Lower leg skin (tissue), 4 donors: ENCODE data around the gene RIPOR2. TPM values are rescaled to one million over a fixed set of nuclear protein-coding genes. Genes with fewer than 3 reads are reported as not detected.

ENCODE experiments used
- DNase-seq, 2 donors: peaks; one replicate each; pipeline ENCODE4 v3.0.0-alpha.2; 2019; ENCODE audit warnings: low spot score in 2 of 2
- H3K4me3 ChIP-seq: fragments of 200-600 bp; sonication (generic); 2 replicates; pipeline ENCODE4 v1.5.1; 2017; ENCODE audit warnings: mild to moderate bottlenecking, low read depth; ENCODE audit not compliant: poor library complexity, severe bottlenecking
- POLR2A ChIP-seq, 2 donors: fragments of 450-650 bp; IDR thresholded peaks; one replicate each; pipeline ENCODE4 v1.6.1; 2016 to 2017; ENCODE audit warnings: antibody characterized with exemption in 2 of 2, mild to moderate bottlenecking in 1 of 2, moderate library complexity in 1 of 2
- WGBS, 2 donors: methylation state at CpG; one replicate each; pipeline ENCODE4 v1.1.5; 2018; 5-methylcytosine and 5-hydroxymethylcytosine counted together
- intact Hi-C: fragments of 100-400 bp; cut with DNase I; formaldehyde crosslinking; loops from one replicate; pipeline ENCODE4 v1.15.0; 2023; ENCODE audit warnings: low total_unique reads
- total RNA-seq, 4 donors: library from RNA; depleted of rRNA; stranded (reverse); fragments of >200 nt; gene quantifications; one replicate each; pipeline ENCODE4 v1.1.0, GENCODE V29; 2016
- TF ChIP-seq, protein P1 (sequence below), 3 donors: fragments of 450-650 bp; IDR thresholded peaks; one replicate each; pipeline ENCODE4 v1.5.1; 2016; ENCODE audit warnings: antibody characterized with exemption in 3 of 3, mild to moderate bottlenecking in 3 of 3, moderate library complexity in 2 of 3

Gene RIPOR2
- total RNA-seq, 4 donors from 2014 or later = 5.2 to 21.3 (median 8.6) TPM

DNA sequence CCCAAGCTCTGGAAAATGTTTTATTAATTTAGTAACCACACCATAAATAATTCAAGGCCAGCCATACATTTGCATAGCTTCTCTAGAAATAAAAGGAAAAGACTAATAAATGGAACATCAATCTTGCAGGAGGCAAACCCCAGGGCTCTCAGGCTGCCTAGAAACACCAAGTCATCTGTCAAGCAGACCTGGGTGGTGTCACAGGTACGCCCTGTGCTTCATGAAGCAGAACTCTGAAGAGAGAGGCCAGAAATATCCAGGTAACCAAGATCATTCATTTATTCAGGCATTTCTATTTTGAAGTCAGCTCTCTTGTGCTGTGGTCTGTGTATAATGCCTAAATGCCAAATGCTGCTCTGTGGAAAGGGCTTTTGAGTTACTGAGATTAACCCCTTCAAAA lies 91.7 kb downstream of the RIPOR2 start:
- TF ChIP-seq, protein P1, sequence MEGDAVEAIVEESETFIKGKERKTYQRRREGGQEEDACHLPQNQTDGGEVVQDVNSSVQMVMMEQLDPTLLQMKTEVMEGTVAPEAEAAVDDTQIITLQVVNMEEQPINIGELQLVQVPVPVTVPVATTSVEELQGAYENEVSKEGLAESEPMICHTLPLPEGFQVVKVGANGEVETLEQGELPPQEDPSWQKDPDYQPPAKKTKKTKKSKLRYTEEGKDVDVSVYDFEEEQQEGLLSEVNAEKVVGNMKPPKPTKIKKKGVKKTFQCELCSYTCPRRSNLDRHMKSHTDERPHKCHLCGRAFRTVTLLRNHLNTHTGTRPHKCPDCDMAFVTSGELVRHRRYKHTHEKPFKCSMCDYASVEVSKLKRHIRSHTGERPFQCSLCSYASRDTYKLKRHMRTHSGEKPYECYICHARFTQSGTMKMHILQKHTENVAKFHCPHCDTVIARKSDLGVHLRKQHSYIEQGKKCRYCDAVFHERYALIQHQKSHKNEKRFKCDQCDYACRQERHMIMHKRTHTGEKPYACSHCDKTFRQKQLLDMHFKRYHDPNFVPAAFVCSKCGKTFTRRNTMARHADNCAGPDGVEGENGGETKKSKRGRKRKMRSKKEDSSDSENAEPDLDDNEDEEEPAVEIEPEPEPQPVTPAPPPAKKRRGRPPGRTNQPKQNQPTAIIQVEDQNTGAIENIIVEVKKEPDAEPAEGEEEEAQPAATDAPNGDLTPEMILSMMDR (IDR thresholded peaks at IDR 0.05) = no peak
- no peak for TF ChIP-seq POLR2A (IDR thresholded peaks at IDR 0.05)
- intact Hi-C loops = no loop called here
- no peak overlapping the region for H3K4me3 ChIP-seq
- no peak for DNase-seq
- WGBS, 2 donors = 80 to 96% methylated on average over 1 of the region's 1 CpG

DNA sequence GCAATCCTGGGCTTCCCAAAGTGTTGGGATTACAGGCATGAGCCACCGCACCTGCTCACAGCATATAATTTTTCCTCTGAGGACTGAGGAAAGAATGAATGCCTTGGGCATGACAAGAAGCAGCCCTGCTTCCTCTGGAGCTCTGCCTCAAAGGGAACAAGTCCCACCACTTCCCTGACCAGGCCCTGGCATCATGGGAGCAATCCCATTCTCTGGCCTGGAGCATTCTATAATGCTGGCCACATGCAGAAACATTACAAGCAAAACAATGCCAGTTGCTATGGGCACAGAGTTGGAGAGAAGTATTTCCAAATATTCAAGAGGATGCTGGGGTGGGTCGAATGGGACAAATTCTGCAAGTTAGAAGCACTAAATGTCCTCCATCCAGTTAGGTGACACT lies 95.6 kb downstream of the RIPOR2 start:
- no peak overlapping the region for H3K4me3 ChIP-seq
- TF ChIP-seq, protein P1 (IDR thresholded peaks at IDR 0.05) = no peak
- no peak for TF ChIP-seq POLR2A (IDR thresholded peaks at IDR 0.05)
- no peak for DNase-seq
- 81 to 84% methylated on average over 2 of the region's 2 CpGs for WGBS, 2 donors
- intact Hi-C loops = no loop called here

DNA sequence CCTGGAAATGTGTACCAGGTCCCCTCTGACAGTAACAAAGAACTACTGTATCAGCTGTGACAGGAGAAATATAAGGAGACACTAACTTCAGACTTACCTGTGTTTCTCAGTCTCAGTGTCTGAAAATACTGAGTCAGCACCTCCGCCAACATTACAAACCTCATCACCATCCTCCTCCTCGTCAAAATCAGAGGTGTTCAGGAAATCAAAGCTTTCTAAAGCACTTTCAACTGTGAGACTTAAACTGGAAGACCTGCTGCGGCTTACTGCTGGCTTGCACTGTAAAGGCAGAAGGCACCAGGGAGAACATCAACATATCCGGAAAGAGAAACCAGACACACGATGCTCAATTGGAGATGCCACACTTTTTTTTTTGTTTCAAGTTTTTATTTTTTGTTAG lies 96.8 kb downstream of the RIPOR2 start:
- no peak overlapping the region for H3K4me3 ChIP-seq
- TF ChIP-seq POLR2A (IDR thresholded peaks at IDR 0.05) = no peak
- TF ChIP-seq, protein P1 (IDR thresholded peaks at IDR 0.05) = no peak
- DNase-seq = no peak
- intact Hi-C loops = no loop called here
- 89% methylated on average over 5 of the region's 5 CpGs for WGBS, 2 donors

DNA sequence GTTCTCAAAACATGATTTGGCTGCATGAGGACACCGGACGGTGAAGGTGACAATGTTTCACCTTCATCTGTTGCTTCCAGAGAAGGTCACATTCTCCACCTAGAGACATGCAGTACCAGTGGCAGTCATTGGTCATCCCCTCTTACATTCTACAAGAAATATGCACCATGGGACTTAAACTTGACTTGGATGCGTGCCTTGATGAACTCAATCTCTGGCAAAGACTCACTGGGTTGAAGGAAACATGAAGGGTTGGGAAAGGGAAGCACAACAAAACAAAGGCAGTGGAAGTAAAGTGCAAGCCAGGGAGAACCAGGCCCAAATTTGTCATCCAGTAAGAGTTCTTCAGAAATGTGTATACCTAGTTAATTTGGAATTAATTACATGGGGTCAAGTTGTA lies 97.7 kb downstream of the RIPOR2 start:
- H3K4me3 ChIP-seq = no peak overlapping the region
- WGBS, 2 donors = 72 to 86% methylated on average over 3 of the region's 3 CpGs
- intact Hi-C loops = no loop called here
- peak in 1 of 2 donors; percentile 49 for DNase-seq
- no peak for TF ChIP-seq POLR2A (IDR thresholded peaks at IDR 0.05)
- TF ChIP-seq, protein P1 (IDR thresholded peaks at IDR 0.05) = no peak

DNA sequence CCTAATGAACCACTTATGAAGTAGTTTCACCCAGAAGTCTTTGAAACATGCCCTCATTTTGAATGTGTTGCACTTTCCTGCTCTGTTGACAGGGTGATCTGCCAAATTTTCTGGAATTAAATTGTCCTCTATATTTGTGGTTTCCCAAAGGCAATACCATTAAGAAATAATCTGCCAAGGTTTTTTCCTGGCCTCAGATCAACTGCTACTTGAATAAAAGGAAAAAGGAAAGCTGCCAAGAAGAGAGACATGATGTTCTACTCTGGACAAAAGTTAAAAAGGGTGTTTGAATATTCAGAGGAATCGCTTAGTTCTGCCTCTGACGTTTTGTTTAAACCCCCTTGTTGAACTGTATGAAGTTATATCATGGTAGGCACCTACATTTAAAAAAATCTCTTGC lies 99.7 kb downstream of the RIPOR2 start:
- no peak overlapping the region for H3K4me3 ChIP-seq
- DNase-seq = no peak
- TF ChIP-seq POLR2A (IDR thresholded peaks at IDR 0.05) = no peak
- TF ChIP-seq, protein P1 (IDR thresholded peaks at IDR 0.05) = no peak
- intact Hi-C loops = no loop called here
- WGBS, 2 donors = 17 to 19% methylated on average over 2 of the region's 2 CpGs

DNA sequence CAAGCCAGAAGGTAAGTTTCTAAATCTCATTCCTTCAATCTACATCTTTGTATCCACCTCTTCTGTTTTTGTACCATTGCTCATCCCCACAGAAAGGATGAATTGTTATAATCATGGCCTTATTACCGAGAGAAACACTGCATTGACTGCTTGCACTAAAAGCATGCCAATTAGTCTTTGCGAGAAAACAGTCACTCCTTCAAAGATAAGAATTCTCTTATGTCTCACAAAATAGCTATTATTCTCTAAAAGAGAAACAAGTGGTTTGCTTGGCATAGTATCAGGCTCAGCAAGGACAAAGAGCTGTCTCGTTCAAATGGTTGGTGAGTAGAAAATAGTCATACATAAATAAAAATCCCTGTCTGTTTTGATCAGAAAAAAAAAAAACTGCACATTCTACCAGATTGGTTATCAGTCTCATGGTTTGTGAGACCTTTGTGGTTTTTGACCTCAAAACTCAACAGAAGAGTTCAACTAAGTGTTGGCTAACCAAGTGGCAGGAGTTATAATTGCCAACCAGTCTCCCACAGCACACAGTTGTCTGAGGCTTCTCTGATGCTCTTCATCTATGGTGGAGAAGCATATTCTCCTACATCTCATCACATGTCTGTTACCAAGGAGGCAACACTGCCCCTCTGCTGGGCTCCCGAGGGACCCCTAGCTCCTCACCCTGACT lies 101.9 kb downstream of the RIPOR2 start:
- no peak for TF ChIP-seq POLR2A (IDR thresholded peaks at IDR 0.05)
- TF ChIP-seq, protein P1 (IDR thresholded peaks at IDR 0.05) = no peak
- no peak for DNase-seq
- 89 to 94% methylated on average over 4 of the region's 4 CpGs for WGBS, 2 donors
- H3K4me3 ChIP-seq = no peak overlapping the region
- intact Hi-C loops = no loop called here
